Measurements from ENCODE around the gene PRKACA.

Gene PRKACA

DNA sequence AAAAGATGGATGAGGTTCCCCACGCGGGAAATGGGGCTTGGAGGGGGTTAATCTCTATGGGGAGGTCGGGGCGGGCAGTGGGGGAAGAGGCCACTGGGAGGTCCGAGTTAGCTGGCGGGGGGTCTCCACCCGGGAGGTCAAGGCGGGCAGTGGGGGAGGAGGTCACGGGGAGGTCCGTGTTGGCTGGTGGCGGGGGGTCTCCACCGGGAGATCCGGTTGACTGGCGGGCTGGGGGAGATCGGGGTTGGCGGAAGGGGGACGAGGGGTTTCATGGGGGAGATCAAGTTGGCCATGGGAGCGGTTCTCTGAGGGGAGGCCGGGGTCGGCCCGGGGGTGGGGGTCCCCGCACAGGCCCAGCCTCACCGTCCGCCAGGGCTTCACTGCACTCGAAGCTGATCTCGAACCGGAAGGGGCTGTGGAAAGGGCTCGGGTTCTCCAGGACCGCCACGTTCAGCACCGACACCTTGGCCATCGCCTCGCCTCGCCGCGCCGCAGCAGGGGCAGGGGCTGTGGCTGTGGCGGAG is 18.5 kb upstream of the PRKACA start:
- Histone ChIP-seq H3K4me1 (ENCODE audit: control insufficient read depth in 1 of 2, insufficient read depth in 2 of 2, low read length in 2 of 2) (peaks cover 8 to 10% of the 10 kb centered on the region in 2 donors), H3K9me3 (ENCODE audit: control insufficient read depth in 1 of 2, low read length in 2 of 2) (no peaks in the 10 kb centered on the region), H3K27me3 (ENCODE audit: control insufficient read depth in 1 of 2, insufficient read depth in 2 of 2, low read length in 2 of 2) (no peaks in the 10 kb centered on the region), H3K27ac (ENCODE audit: low read depth, low read length) (no peak overlapping the region), H3K4me3 (ENCODE audit: low read depth in 1 of 2, low read length in 2 of 2) (peak overlapping the region; percentile 82 to 83), H3K9ac (ENCODE audit: low read depth in 1 of 2, low read length in 2 of 2) (peak overlapping the region; percentile 46 to 63), H3K36me3 (ENCODE audit: control insufficient read depth in 1 of 2, insufficient read depth in 2 of 2, low read length in 2 of 2) (no peaks in the 10 kb centered on the region)

DNA sequence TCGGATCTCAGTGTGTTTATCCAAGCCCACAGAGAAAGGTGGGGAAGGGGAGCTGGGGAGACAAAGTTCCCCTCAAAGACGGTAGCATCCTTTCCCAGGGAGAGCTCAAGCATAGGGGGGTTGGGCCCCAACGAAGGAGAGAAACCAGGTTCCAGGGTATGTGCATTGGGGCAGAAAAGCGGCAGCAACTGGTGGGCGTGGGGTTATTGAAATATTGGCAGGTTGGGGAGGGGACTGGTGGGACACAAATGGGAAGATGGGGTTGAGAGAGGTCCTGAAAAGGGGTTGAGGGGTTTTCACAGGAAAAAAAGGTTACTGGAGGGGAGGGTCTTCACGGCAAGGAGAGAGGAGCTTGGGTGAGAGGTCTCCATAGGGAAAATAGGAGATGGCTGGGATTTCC is 17.8 kb upstream of the PRKACA start:
- peak overlapping the region; percentile 82 to 83 for H3K4me3 ChIP-seq (ENCODE audit: low read depth in 1 of 2, low read length in 2 of 2)
- H3K27me3 ChIP-seq (ENCODE audit: control insufficient read depth in 1 of 2, insufficient read depth in 2 of 2, low read length in 2 of 2): no peaks in the 10 kb centered on the region
- H3K9ac ChIP-seq (ENCODE audit: low read depth in 1 of 2, low read length in 2 of 2): peak overlapping the region; percentile 46 to 47
- no peak overlapping the region for H3K27ac ChIP-seq (ENCODE audit: low read depth, low read length)
- H3K36me3 ChIP-seq (ENCODE audit: control insufficient read depth in 1 of 2, insufficient read depth in 2 of 2, low read length in 2 of 2): no peaks in the 10 kb centered on the region
- H3K4me1 ChIP-seq (ENCODE audit: control insufficient read depth in 1 of 2, insufficient read depth in 2 of 2, low read length in 2 of 2): peaks cover 8 to 10% of the 10 kb centered on the region in 2 donors
- no peaks in the 10 kb centered on the region for H3K9me3 ChIP-seq (ENCODE audit: control insufficient read depth in 1 of 2, low read length in 2 of 2)

DNA sequence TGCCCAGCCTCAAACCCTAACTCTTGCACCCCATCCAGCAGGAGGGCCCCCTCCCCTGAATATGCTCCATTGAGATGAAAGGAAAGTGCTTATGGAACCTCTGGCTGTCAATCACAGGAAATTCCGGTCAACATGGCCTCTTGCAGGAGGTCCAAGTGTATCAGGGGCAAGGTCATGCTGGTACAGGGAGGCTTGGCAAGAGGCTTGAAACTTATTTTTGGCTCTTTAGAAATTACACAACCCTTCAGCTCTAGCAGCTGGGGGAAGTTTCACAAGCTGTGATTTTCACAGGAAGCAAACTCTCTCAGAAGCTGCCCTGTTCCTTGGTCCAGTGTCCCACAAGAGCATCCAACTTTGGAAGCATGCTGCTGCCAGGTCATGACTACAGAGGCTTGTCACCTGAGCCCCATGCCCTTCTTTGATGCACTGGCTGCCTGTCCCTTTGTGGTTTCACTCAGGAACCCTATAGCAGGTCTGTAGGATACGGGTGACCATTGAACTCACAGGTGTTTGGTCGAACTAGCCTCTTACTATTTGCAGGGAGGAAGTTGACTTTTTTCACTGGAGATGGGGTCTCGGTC is 10.5 kb upstream of the PRKACA start:
- H3K27ac ChIP-seq (ENCODE audit: low read depth, low read length): no peak overlapping the region
- peaks cover 0 to 10% of the 10 kb centered on the region in 2 donors for H3K4me1 ChIP-seq (ENCODE audit: control insufficient read depth in 1 of 2, insufficient read depth in 2 of 2, low read length in 2 of 2)
- H3K9me3 ChIP-seq (ENCODE audit: control insufficient read depth in 1 of 2, low read length in 2 of 2): no peaks in the 10 kb centered on the region
- H3K4me3 ChIP-seq (ENCODE audit: low read depth in 1 of 2, low read length in 2 of 2): no peak overlapping the region
- no peaks in the 10 kb centered on the region for H3K27me3 ChIP-seq (ENCODE audit: control insufficient read depth in 1 of 2, insufficient read depth in 2 of 2, low read length in 2 of 2)
- no peaks in the 10 kb centered on the region for H3K36me3 ChIP-seq (ENCODE audit: control insufficient read depth in 1 of 2, insufficient read depth in 2 of 2, low read length in 2 of 2)
- H3K9ac ChIP-seq (ENCODE audit: low read depth in 1 of 2, low read length in 2 of 2): no peak overlapping the region

DNA sequence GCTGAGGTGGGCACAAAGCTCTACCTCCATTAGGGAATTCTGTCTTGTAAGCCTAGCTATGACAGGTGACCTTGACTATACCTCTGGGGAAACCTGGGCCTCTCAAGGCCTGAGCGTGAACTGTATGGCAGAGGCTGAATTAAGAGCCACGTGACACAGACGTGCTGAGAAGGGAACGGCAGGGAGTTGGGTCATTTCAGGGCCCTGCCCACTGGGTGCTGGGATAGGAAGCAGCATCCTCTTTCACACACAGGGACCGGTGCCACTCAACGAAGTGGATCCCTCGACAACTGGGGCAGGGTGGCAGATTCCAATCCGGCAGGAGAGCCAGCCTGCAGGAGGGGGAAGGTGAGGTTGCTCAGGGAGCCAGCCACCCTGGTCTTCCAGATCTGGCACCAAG is 9.6 kb upstream of the PRKACA start:
- Histone ChIP-seq H3K4me3 (ENCODE audit: low read depth in 1 of 2, low read length in 2 of 2) (no peak overlapping the region), H3K9me3 (ENCODE audit: control insufficient read depth in 1 of 2, low read length in 2 of 2) (no peaks in the 10 kb centered on the region), H3K9ac (ENCODE audit: low read depth in 1 of 2, low read length in 2 of 2) (no peak overlapping the region), H3K36me3 (ENCODE audit: control insufficient read depth in 1 of 2, insufficient read depth in 2 of 2, low read length in 2 of 2) (no peaks in the 10 kb centered on the region), H3K27ac (ENCODE audit: low read depth, low read length) (no peak overlapping the region), H3K27me3 (ENCODE audit: control insufficient read depth in 1 of 2, insufficient read depth in 2 of 2, low read length in 2 of 2) (no peaks in the 10 kb centered on the region), H3K4me1 (ENCODE audit: control insufficient read depth in 1 of 2, insufficient read depth in 2 of 2, low read length in 2 of 2) (peaks cover 0 to 10% of the 10 kb centered on the region in 2 donors)

DNA sequence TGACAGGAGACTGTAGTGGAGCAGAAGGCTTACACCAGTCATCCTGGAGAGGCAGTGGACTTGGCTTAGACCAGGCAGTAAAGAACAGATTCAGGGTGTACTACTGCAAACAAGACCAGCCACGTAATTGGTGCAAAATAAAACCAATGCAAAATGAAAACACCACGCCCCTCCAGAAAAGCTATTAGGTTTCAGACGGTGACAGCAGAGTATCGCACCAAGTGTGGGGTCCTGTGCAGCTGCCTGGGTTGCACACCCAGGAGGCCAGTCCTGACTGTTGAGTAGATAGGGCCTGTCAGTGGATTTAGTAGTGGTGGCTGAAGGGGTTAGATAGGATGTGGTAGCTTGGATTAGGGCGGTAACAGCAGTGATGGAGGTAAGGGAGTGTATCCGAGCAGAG is 5.4 kb upstream of the PRKACA start:
- H3K36me3 ChIP-seq (ENCODE audit: control insufficient read depth in 1 of 2, insufficient read depth in 2 of 2, low read length in 2 of 2): no peaks in the 10 kb centered on the region
- no peak overlapping the region for H3K4me3 ChIP-seq (ENCODE audit: low read depth in 1 of 2, low read length in 2 of 2)
- no peak overlapping the region for H3K27ac ChIP-seq (ENCODE audit: low read depth, low read length)
- H3K27me3 ChIP-seq (ENCODE audit: control insufficient read depth in 1 of 2, insufficient read depth in 2 of 2, low read length in 2 of 2): no peaks in the 10 kb centered on the region
- no peaks in the 10 kb centered on the region for H3K9me3 ChIP-seq (ENCODE audit: control insufficient read depth in 1 of 2, low read length in 2 of 2)
- H3K4me1 ChIP-seq (ENCODE audit: control insufficient read depth in 1 of 2, insufficient read depth in 2 of 2, low read length in 2 of 2): peaks cover 18% of the 10 kb centered on the region in 2 donors
- H3K9ac ChIP-seq (ENCODE audit: low read depth in 1 of 2, low read length in 2 of 2): no peak overlapping the region

DNA sequence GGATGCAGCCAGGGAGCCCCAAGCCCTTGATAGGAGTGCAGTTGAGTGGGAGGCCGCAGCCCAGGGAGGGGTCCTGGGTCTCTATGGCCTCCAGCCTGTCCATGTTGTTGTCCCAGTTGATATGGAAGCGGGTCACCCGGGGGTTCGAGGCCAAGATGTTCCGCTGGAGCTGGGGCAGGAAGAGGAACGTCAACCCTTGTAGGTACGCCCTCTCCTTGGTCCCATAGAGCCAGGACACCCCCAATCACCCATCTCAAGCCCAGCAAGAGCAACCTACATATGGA is 2.9 kb upstream of the PRKACA start:
- H3K9ac ChIP-seq (ENCODE audit: low read depth in 1 of 2, low read length in 2 of 2): no peak overlapping the region
- H3K27me3 ChIP-seq (ENCODE audit: control insufficient read depth in 1 of 2, insufficient read depth in 2 of 2, low read length in 2 of 2): no peaks in the 10 kb centered on the region
- peaks cover 30 to 32% of the 10 kb centered on the region in 2 donors for H3K4me1 ChIP-seq (ENCODE audit: control insufficient read depth in 1 of 2, insufficient read depth in 2 of 2, low read length in 2 of 2)

DNA sequence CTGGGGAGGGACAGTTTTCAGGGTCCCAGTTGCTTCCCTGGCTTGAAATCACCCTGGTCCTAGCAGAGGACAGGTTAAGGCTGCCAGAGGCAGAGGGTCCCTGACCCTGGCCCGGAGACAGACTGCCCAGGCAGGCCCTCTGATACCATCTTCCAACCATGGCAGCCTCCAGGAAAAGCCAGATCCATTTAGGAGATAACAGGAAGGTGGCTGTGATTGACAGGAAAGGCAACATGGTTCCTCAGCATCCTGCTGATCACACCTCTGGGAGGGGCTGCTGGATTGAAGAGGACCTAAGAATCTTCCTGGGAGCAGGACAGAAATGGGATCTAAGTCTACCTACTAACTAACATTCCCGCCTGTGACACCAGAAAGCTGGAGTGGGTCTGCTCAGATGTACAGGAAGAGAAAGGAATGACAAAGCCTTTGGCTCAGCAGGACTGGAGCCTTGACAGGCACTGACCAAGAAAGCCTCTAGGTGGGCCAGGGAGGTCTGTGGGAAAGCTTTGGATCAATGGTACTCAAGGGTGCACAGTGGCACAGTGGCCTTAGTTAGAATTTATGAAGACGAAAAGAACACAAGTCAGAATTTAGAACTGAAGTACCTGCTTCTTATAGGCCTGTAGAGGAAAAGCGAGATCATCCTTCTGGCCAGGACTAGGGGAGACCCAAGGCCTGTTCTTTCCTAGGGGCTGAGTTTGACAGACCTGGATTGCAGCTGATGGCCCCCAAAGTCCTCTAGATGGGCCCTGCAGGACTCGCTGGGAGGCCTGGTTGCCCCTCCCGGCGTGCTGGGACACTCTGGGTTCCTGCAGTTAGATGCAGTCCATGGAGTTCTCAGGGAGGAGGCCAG is 2.3 kb upstream of the PRKACA start:
- Histone ChIP-seq H3K9ac (ENCODE audit: low read depth in 1 of 2, low read length in 2 of 2) (no peak overlapping the region), H3K27ac (ENCODE audit: low read depth, low read length) (no peak overlapping the region), H3K4me3 (ENCODE audit: low read depth in 1 of 2, low read length in 2 of 2) (no peak overlapping the region)

More for the DNA sequence above, 2.9 kb upstream of the PRKACA start:
- no peak overlapping the region for H3K27ac ChIP-seq (ENCODE audit: low read depth, low read length)
- no peaks in the 10 kb centered on the region for H3K36me3 ChIP-seq (ENCODE audit: control insufficient read depth in 1 of 2, insufficient read depth in 2 of 2, low read length in 2 of 2)
- no peak overlapping the region for H3K4me3 ChIP-seq (ENCODE audit: low read depth in 1 of 2, low read length in 2 of 2)
- H3K9me3 ChIP-seq (ENCODE audit: control insufficient read depth in 1 of 2, low read length in 2 of 2): no peaks in the 10 kb centered on the region

DNA sequence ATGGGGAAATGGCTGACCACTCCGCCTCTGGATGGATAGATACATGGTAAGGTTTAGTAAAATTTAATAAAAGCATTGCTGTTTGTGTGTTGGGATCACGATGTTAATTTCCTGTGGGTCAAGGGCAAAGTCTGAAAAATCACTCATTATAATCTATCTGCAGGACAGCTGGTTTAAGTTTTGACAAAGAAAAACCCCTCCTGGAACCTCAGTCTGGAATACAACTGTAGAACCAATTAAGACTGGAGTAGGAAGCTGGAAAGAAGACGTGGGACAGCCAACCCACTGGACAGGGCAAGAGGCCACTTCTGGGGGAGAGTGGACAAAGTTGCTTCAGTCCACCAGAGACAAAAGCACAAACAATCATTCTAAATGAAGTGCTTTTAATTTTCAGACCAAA is 1.6 kb upstream of the PRKACA start:
- Histone ChIP-seq H3K27ac (ENCODE audit: low read depth, low read length) (peak overlapping the region; percentile 97), H3K36me3 (ENCODE audit: control insufficient read depth in 1 of 2, insufficient read depth in 2 of 2, low read length in 2 of 2) (no peaks in the 10 kb centered on the region), H3K4me1 (ENCODE audit: control insufficient read depth in 1 of 2, insufficient read depth in 2 of 2, low read length in 2 of 2) (peaks cover 31 to 34% of the 10 kb centered on the region in 2 donors), H3K9ac (ENCODE audit: low read depth in 1 of 2, low read length in 2 of 2) (peak overlapping the region; percentile 75 to 90), H3K27me3 (ENCODE audit: control insufficient read depth in 1 of 2, insufficient read depth in 2 of 2, low read length in 2 of 2) (no peaks in the 10 kb centered on the region), H3K4me3 (ENCODE audit: low read depth in 1 of 2, low read length in 2 of 2) (peak overlapping the region; percentile 74 to 78), H3K9me3 (ENCODE audit: control insufficient read depth in 1 of 2, low read length in 2 of 2) (no peaks in the 10 kb centered on the region)

More for the DNA sequence above, 2.3 kb upstream of the PRKACA start:
- H3K27me3 ChIP-seq (ENCODE audit: control insufficient read depth in 1 of 2, insufficient read depth in 2 of 2, low read length in 2 of 2): no peaks in the 10 kb centered on the region
- H3K9me3 ChIP-seq (ENCODE audit: control insufficient read depth in 1 of 2, low read length in 2 of 2): no peaks in the 10 kb centered on the region
- peaks cover 31 to 34% of the 10 kb centered on the region in 2 donors for H3K4me1 ChIP-seq (ENCODE audit: control insufficient read depth in 1 of 2, insufficient read depth in 2 of 2, low read length in 2 of 2)
- no peaks in the 10 kb centered on the region for H3K36me3 ChIP-seq (ENCODE audit: control insufficient read depth in 1 of 2, insufficient read depth in 2 of 2, low read length in 2 of 2)

DNA sequence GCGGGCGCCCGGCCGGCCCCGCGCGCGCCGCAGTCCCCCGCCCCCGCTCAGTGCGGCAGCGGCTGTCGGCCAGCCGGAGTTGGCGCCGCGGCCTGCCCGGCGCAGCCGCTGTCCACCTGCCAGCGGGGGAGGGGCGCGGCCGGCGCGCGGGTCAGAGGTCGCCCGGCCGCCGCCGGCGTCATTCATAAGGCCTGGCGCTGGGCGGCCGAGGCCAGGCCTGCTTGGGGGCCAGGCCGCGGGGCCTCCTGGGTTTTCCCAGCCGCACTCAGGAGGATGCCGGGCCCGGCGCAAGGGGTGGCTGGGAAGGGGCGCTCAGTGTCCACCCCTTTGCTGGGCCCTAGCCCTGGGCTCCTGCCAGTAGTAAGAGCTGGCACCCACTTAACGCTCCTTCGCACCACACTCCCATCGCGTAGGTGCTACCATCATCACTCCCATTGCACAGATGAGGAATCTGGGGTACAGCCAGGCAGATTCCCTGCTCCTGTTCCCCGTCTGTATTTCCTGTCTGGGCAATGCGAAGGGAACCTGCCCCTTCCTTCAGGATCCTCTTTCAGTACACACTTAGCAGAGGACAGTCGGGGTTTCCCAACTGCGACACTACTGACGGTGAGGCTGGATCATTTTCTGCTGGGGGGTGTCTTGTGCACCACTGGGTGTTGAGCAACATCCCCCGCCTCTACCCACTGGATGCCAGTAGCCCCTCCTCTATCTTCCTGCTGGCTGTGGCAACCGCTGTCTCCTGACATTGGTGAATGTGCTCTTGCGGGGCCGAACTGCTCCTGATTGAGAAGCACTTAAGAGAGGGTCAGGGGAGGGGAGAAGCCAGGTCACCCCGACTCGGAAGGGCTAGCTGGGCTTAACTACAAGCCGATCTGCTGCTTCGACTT is 846 bp upstream of the PRKACA start:
- no peaks in the 10 kb centered on the region for H3K27me3 ChIP-seq (ENCODE audit: control insufficient read depth in 1 of 2, insufficient read depth in 2 of 2, low read length in 2 of 2)
- H3K4me3 ChIP-seq (ENCODE audit: low read depth in 1 of 2, low read length in 2 of 2): peak overlapping the region; percentile 74 to 78
- H3K4me1 ChIP-seq (ENCODE audit: control insufficient read depth in 1 of 2, insufficient read depth in 2 of 2, low read length in 2 of 2): peaks cover 34 to 37% of the 10 kb centered on the region in 2 donors
- H3K27ac ChIP-seq (ENCODE audit: low read depth, low read length): peak overlapping the region; percentile 97
- H3K36me3 ChIP-seq (ENCODE audit: control insufficient read depth in 1 of 2, insufficient read depth in 2 of 2, low read length in 2 of 2): no peaks in the 10 kb centered on the region
- H3K9ac ChIP-seq (ENCODE audit: low read depth in 1 of 2, low read length in 2 of 2): peak overlapping the region; percentile 75 to 90
- no peaks in the 10 kb centered on the region for H3K9me3 ChIP-seq (ENCODE audit: control insufficient read depth in 1 of 2, low read length in 2 of 2)
